ENCODE measurements around the gene HSPA1A. TPM values are rescaled to one million over a fixed set of nuclear protein-coding genes. Genes with fewer than 3 reads are reported as not detected.
A peak's percentile ranks its signal among the peaks of the same experiment; 100 is the strongest.

HSPA1A gene
- total RNA-seq, 1 experiment from 2014 or later: 77.3 TPM

DNA sequence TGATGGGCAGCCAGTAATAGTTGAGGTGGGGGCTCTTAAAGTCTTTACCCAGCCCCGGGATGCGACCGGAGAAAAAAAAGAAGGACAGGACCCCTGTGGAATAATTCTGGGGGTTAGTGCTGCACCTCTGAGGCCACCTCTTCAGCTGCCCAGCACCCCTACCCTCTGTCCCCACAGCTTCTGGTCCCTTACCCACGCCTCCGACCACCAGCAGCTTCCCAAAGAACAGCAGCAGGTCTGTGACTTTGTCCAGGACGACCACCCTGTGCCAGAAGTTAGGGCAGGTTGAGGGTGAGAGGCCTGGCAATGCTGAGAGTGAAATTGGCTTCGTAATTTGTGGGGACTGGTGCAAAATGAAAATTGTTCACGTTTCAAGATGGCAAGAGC lies 49.5 kb downstream of the HSPA1A start:
- H3K9me3 ChIP-seq: no peaks in the 10 kb centered on the region
- Mint-ChIP-seq H3K27me3 (ENCODE audit: insufficient read depth, unreplicated experiment) (no peaks in the 10 kb centered on the region), H3K9me3 (ENCODE audit: unreplicated experiment) (no peaks in the 10 kb centered on the region), H3K4me3 (ENCODE audit: unreplicated experiment) (no peak overlapping the region), H3K36me3 (ENCODE audit: insufficient read depth, unreplicated experiment) (peaks cover 42% of the 10 kb centered on the region), H3K27ac (ENCODE audit: unreplicated experiment) (no peak overlapping the region), H3K4me1 (ENCODE audit: low read depth, unreplicated experiment) (peaks cover 24% of the 10 kb centered on the region)
- no peak overlapping the region for H3K4me3 ChIP-seq (ENCODE audit: low read depth, low read length)
- no TSS peak for BruUV-seq (replicated peaks)
- intact Hi-C loops (cut with micrococcal nuclease; ENCODE audit: unreplicated experiment): loop anchor here (1.0 kb wide), 1 partner anchor 126 kb away; no protein-coding TSS in a partner anchor
- peaks cover 7% of the 10 kb centered on the region for H3K36me3 ChIP-seq (ENCODE audit: control insufficient read depth, insufficient read depth, low read length)
- ChIA-PET CTCF (interaction anchor here (1.5 kb wide), 1 partner anchor 58 kb away, joined by 3 read pairs; the partner anchor contains the start of gene LSM2), POLR2A (interaction anchor here (3.3 kb wide), 1 partner anchor 38 kb away, joined by 40 read pairs; the partner anchor contains the start of gene HSPA1B)
- TF ChIP-seq, protein P1, sequence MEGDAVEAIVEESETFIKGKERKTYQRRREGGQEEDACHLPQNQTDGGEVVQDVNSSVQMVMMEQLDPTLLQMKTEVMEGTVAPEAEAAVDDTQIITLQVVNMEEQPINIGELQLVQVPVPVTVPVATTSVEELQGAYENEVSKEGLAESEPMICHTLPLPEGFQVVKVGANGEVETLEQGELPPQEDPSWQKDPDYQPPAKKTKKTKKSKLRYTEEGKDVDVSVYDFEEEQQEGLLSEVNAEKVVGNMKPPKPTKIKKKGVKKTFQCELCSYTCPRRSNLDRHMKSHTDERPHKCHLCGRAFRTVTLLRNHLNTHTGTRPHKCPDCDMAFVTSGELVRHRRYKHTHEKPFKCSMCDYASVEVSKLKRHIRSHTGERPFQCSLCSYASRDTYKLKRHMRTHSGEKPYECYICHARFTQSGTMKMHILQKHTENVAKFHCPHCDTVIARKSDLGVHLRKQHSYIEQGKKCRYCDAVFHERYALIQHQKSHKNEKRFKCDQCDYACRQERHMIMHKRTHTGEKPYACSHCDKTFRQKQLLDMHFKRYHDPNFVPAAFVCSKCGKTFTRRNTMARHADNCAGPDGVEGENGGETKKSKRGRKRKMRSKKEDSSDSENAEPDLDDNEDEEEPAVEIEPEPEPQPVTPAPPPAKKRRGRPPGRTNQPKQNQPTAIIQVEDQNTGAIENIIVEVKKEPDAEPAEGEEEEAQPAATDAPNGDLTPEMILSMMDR (IDR thresholded peaks at IDR 0.05; ENCODE audit: insufficient read depth in 1 of 2, low read depth in 1 of 2, low read length in 1 of 2, severe bottlenecking in 1 of 2, unreplicated experiment in 1 of 2): no peak
- no peak for DNase-seq
- H3K4me1 ChIP-seq: peaks cover 14% of the 10 kb centered on the region
- no peaks in the 10 kb centered on the region for H3K27me3 ChIP-seq (replicated peaks; ENCODE audit: control insufficient read depth, insufficient read depth, low read length)

DNA sequence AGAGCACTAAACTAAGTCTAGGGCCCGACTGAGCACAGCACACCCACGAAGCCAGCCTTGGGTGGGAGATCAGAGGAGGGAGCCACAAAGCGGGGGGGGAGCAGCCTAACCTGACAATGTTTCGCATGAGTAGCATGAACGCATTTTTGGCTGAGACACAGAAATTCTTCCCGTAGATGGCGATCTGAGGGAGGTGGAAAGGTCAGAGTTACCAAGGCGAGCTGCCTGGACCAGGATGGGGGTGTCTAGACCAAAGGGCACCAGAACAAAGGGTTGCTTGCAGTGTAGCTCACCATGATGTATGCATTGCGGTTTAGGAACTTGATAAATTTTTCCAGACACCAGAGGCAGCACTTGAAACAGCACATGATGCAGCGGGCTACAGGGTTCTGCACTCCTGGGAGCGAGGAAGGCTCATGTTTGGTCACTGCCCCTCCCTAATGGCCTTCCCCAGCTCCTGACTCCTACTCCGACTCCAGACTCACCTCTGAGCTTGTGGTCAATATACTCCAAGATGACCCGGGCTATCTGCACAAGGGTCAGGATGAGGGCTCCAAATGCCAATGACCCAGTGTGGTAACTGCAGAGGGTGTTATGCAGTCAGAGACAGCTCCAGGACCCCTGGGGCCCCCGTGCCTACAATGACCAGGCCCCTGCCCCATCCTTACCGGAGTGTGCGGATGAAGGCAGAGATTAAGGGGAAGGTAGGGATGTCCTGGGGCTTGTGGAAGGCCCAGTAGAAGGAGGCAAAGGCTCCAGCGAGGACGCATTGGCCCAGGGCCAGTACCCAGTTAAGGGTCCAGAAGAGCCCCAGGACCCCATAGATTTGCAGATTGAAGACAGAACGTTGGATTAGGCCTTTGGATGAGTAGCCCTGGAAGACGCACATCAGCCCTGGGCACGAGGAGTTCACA lies 50.1 kb downstream of the HSPA1A start:
- POLR2A ChIA-PET: interaction anchor here (1.4 kb wide), 1 partner anchor 38 kb away, joined by 4 read pairs; the partner anchor contains the start of gene HSPA1B
- peaks cover 36% of the 10 kb centered on the region for H3K36me3 Mint-ChIP-seq (ENCODE audit: insufficient read depth, unreplicated experiment)

More for the DNA sequence above, 50.1 kb downstream of the HSPA1A start:
- Histone ChIP-seq H3K36me3 (ENCODE audit: control insufficient read depth, insufficient read depth, low read length) (peaks cover 3% of the 10 kb centered on the region), H3K9me3 (no peaks in the 10 kb centered on the region), H3K4me1 (peaks cover 14% of the 10 kb centered on the region), H3K27me3 (replicated peaks; ENCODE audit: control insufficient read depth, insufficient read depth, low read length) (no peaks in the 10 kb centered on the region), H3K4me3 (ENCODE audit: low read depth, low read length) (no peak overlapping the region)
- TF ChIP-seq, protein P1 (IDR thresholded peaks at IDR 0.05; ENCODE audit: insufficient read depth in 1 of 2, low read depth in 1 of 2, low read length in 1 of 2, severe bottlenecking in 1 of 2, unreplicated experiment in 1 of 2): no peak
- intact Hi-C loops (cut with micrococcal nuclease; ENCODE audit: unreplicated experiment): no loop called here
- Mint-ChIP-seq H3K4me3 (ENCODE audit: unreplicated experiment) (no peak overlapping the region), H3K4me1 (ENCODE audit: low read depth, unreplicated experiment) (peaks cover 24% of the 10 kb centered on the region), H3K9me3 (ENCODE audit: unreplicated experiment) (no peaks in the 10 kb centered on the region), H3K27ac (ENCODE audit: unreplicated experiment) (peak overlapping the region; percentile 53), H3K27me3 (ENCODE audit: insufficient read depth, unreplicated experiment) (no peaks in the 10 kb centered on the region)
- peak; percentile 35 to 60 for DNase-seq
- no TSS peak for BruUV-seq (replicated peaks)
- CTCF ChIA-PET: interaction anchor here (0.6 to 1.1 kb wide), 3 partner anchors 32 to 86 kb away, joined by 3 to 4 read pairs (median 3); partner anchors contain the start of gene EHMT2

Other genes with a start within 250 kb of the HSPA1A start
- gene LTA, start 243.3 kb upstream of the HSPA1A start, total RNA-seq (2022): not detected in 2 replicates
- not detected in 2 replicates for gene TNF, start 240.0 kb upstream of the HSPA1A start, total RNA-seq (2022)
- gene LTB, start 233.1 kb upstream of the HSPA1A start, total RNA-seq (2022): not detected in 2 replicates
- not detected in 2 replicates for gene LST1, start 229.3 kb upstream of the HSPA1A start, total RNA-seq (2022)
- gene NCR3, start 222.5 kb upstream of the HSPA1A start, total RNA-seq (2022): not detected in 2 replicates
- 2.2 and 2.7 TPM in 2 replicates for gene AIF1, start 200.3 kb upstream of the HSPA1A start, total RNA-seq (2022)
- 213 and 222 TPM in 2 replicates for gene PRRC2A, start 194.8 kb upstream of the HSPA1A start, total RNA-seq (2022)
- gene BAG6, start 162.9 kb upstream of the HSPA1A start, total RNA-seq (2022): 354 and 376 TPM in 2 replicates
- 14.8 and 15.8 TPM in 2 replicates for gene APOM, start 159.6 kb upstream of the HSPA1A start, total RNA-seq (2022)
- gene C6orf47, start 154.8 kb upstream of the HSPA1A start, total RNA-seq (2022): 19.4 and 19.7 TPM in 2 replicates
- gene GPANK1, start 150.5 kb upstream of the HSPA1A start, total RNA-seq (2022): 20.3 TPM in 2 replicates
- gene CSNK2B, start 149.5 kb upstream of the HSPA1A start, total RNA-seq (2022): 219 and 221 TPM in 2 replicates
- gene LY6G5B, start 145.6 kb upstream of the HSPA1A start, total RNA-seq (2022): 13.9 and 17.5 TPM in 2 replicates
- 2.0 and 2.9 TPM in 2 replicates for gene LY6G5C, start 134.5 kb upstream of the HSPA1A start, total RNA-seq (2022)
- 62.7 and 63.2 TPM in 2 replicates for gene ABHD16A, start 112.2 kb upstream of the HSPA1A start, total RNA-seq (2022)
- gene LY6G6F, start 108.7 kb upstream of the HSPA1A start, total RNA-seq (2022): not detected in 2 replicates
- gene LY6G6D, start 100.2 kb upstream of the HSPA1A start, total RNA-seq (2022): not detected in 2 replicates
- 0.88 and 1.3 TPM in 2 replicates for gene LY6G6C, start 93.8 kb upstream of the HSPA1A start, total RNA-seq (2022)
- not detected in 2 replicates for gene MPIG6B, start 92.2 kb upstream of the HSPA1A start, total RNA-seq (2022)
- 82.4 and 91.6 TPM in 2 replicates for gene DDAH2, start 86.2 kb upstream of the HSPA1A start, total RNA-seq (2022)
- 374 and 420 TPM in 2 replicates for gene CLIC1, start 79.0 kb upstream of the HSPA1A start, total RNA-seq (2022)
- gene MSH5, start 75.5 kb upstream of the HSPA1A start, total RNA-seq (2022): 49.6 and 51.0 TPM in 2 replicates
- 6.4 and 13.0 TPM in 2 replicates for gene SAPCD1, start 52.9 kb upstream of the HSPA1A start, total RNA-seq (2022)
- 0.61 and 1.5 TPM in 2 replicates for gene VWA7, start 38.2 kb upstream of the HSPA1A start, total RNA-seq (2022)
- gene VARS1, start 19.8 kb upstream of the HSPA1A start, total RNA-seq (2022): 132 and 135 TPM in 2 replicates
- 56.3 and 61.2 TPM in 2 replicates for gene LSM2, start 8.6 kb upstream of the HSPA1A start, total RNA-seq (2022)
- 0.86 and 1.6 TPM in 2 replicates for gene HSPA1L, start 260 bp upstream of the HSPA1A start, total RNA-seq (2022)
- 99.0 and 112 TPM in 2 replicates for gene HSPA1B, start 12.2 kb downstream of the HSPA1A start, total RNA-seq (2022)
- 173 and 176 TPM in 2 replicates for gene NEU1, start 47.3 kb downstream of the HSPA1A start, total RNA-seq (2022)
- 0.57 TPM in 1 of 2 replicates, not detected in the other for gene SLC44A4, start 63.5 kb downstream of the HSPA1A start, total RNA-seq (2022)
- gene EHMT2, start 82.2 kb downstream of the HSPA1A start, total RNA-seq (2022): 64.3 and 65.7 TPM in 2 replicates
- 9.6 and 11.7 TPM in 2 replicates for gene ZBTB12, start 86.5 kb downstream of the HSPA1A start, total RNA-seq (2022)
- gene C2, start 112.2 kb downstream of the HSPA1A start, total RNA-seq (2022): 4.8 and 4.9 TPM in 2 replicates
- 31.0 and 32.1 TPM in 2 replicates for gene CFB, start 130.6 kb downstream of the HSPA1A start, total RNA-seq (2022)
- 75.3 and 82.0 TPM in 2 replicates for gene NELFE, start 143.4 kb downstream of the HSPA1A start, total RNA-seq (2022)
- 70.0 and 77.9 TPM in 2 replicates for gene SKIC2, start 143.6 kb downstream of the HSPA1A start, total RNA-seq (2022)
- gene DXO, start 156.6 kb downstream of the HSPA1A start, total RNA-seq (2022): 22.4 and 23.7 TPM in 2 replicates
- gene C4A, start 166.5 kb downstream of the HSPA1A start, total RNA-seq (2022): 1.0 and 1.5 TPM in 2 replicates
- gene C4B, start 199.3 kb downstream of the HSPA1A start, total RNA-seq (2022): 1.1 and 1.4 TPM in 2 replicates
- gene CYP21A2, start 222.9 kb downstream of the HSPA1A start, total RNA-seq (2022): not detected in 2 replicates

All from Caco-2 (cell line).